Measurements from ENCODE around the gene KCNG2. TPM values are rescaled to one million over a fixed set of nuclear protein-coding genes. Genes with fewer than 3 reads are reported as not detected.
A peak's percentile ranks its signal among the peaks of the same experiment; 100 is the strongest.

KCNG2 gene
- total and polyA plus RNA-seq, 4 donors = 0.03 to 0.23 (median 0.08) TPM; not detected in 1

- H3K27ac ChIP-seq (ENCODE audit: low read depth in 1 of 2, low read length in 2 of 2) = peak overlapping the region in 1 of 2 donors; percentile 6
- H3K9ac ChIP-seq (ENCODE audit: low read depth in 1 of 2, low read length in 2 of 2) = no peak overlapping the region
- peaks cover 0 to 4% (median under 1%) of the 10 kb centered on the region in 4 donors for H3K4me1 ChIP-seq (ENCODE audit: control insufficient read depth in 4 of 4, insufficient read depth in 4 of 4, low read length in 3 of 4)
- 68% methylated on average over 1 of the region's 1 CpG for WGBS
- peaks cover 0 to 1% (median 0%) of the 10 kb centered on the region in 4 donors for H3K9me3 ChIP-seq (ENCODE audit: control insufficient read depth in 4 of 4, low read length in 3 of 4)
- peaks cover 10 to 28% (median 21%) of the 10 kb centered on the region in 4 donors for H3K36me3 ChIP-seq (ENCODE audit: control insufficient read depth in 4 of 4, insufficient read depth in 3 of 4, low read depth in 1 of 4, low read length in 3 of 4)
- DNase-seq (ENCODE audit: low spot score) = no peak
- no peaks in the 10 kb centered on the region for H3K27me3 ChIP-seq (ENCODE audit: control insufficient read depth in 4 of 4, insufficient read depth in 4 of 4, low read length in 3 of 4)
- TF ChIP-seq RAD21 (IDR thresholded peaks at IDR 0.05) (no peak), GABPA (IDR thresholded peaks at IDR 0.05 in 1 of 2, conservative IDR thresholded peaks at IDR 0.05 in 1 of 2) (no peak), CTCF (IDR thresholded peaks at IDR 0.05; ENCODE audit: low read depth, low read length, missing input control) (no peak), MAX (IDR thresholded peaks at IDR 0.05) (no peak), JUND (IDR thresholded peaks at IDR 0.05) (no peak), EGR1 (IDR thresholded peaks at IDR 0.05; ENCODE audit: low read depth in 2 of 2) (no peak), ZBTB33 (IDR thresholded peaks at IDR 0.05) (no peak), REST (IDR thresholded peaks at IDR 0.05) (no peak), HNF4A (conservative IDR thresholded peaks at IDR 0.05) (no peak), YY1 (IDR thresholded peaks at IDR 0.05) (no peak), RXRA (IDR thresholded peaks at IDR 0.05) (no peak), NR2F2 (IDR thresholded peaks at IDR 0.05) (no peak), HNF4G (IDR thresholded peaks at IDR 0.05) (no peak), TAF1 (conservative IDR thresholded peaks at IDR 0.05) (no peak), SP1 (IDR thresholded peaks at IDR 0.05) (no peak), FOXA1 (IDR thresholded peaks at IDR 0.05) (no peak)
- no peak overlapping the region for H3K4me3 ChIP-seq (ENCODE audit: low read depth in 1 of 3, low read length in 3 of 3)
These were observed 108.3 kb downstream of the KCNG2 start for GRCh38 chr18:79905993-79906392.

GRCh38 chr18:79906706-79907105 is 109.0 kb downstream of the KCNG2 start:
- no peak for DNase-seq (ENCODE audit: low spot score)
- no peak for TF ChIP-seq ATF3 (IDR thresholded peaks at IDR 0.05)
- no peak for TF ChIP-seq RXRA (IDR thresholded peaks at IDR 0.05)
- no peak for TF ChIP-seq HNF4G (IDR thresholded peaks at IDR 0.05)
- TF ChIP-seq NR2F2 (IDR thresholded peaks at IDR 0.05) = no peak
- no peak for TF ChIP-seq REST (IDR thresholded peaks at IDR 0.05)
- no peak for TF ChIP-seq FOXA1 (IDR thresholded peaks at IDR 0.05)
- no peak for TF ChIP-seq YY1 (IDR thresholded peaks at IDR 0.05)
- TF ChIP-seq RAD21 (IDR thresholded peaks at IDR 0.05) = no peak
- no peak for TF ChIP-seq CTCF (IDR thresholded peaks at IDR 0.05; ENCODE audit: low read depth, low read length, missing input control)
- over 99% methylated on average over 2 of the region's 2 CpGs for WGBS

More at GRCh38 chr18:79906706-79907105, 109.0 kb downstream of the KCNG2 start:
- Histone ChIP-seq H3K27me3 (ENCODE audit: control insufficient read depth in 4 of 4, insufficient read depth in 4 of 4, low read length in 3 of 4) (no peaks in the 10 kb centered on the region), H3K4me1 (ENCODE audit: control insufficient read depth in 4 of 4, insufficient read depth in 4 of 4, low read length in 3 of 4) (peaks cover 0 to 8% (median 4%) of the 10 kb centered on the region in 4 donors), H3K9ac (ENCODE audit: low read depth in 1 of 2, low read length in 2 of 2) (no peak overlapping the region), H3K36me3 (ENCODE audit: control insufficient read depth in 4 of 4, insufficient read depth in 3 of 4, low read depth in 1 of 4, low read length in 3 of 4) (peaks cover 10 to 28% (median 21%) of the 10 kb centered on the region in 4 donors), H3K4me3 (ENCODE audit: low read depth in 1 of 3, low read length in 3 of 3) (no peak overlapping the region), H3K27ac (ENCODE audit: low read depth in 1 of 2, low read length in 2 of 2) (no peak overlapping the region), H3K9me3 (ENCODE audit: control insufficient read depth in 4 of 4, low read length in 3 of 4) (peaks cover 0 to 1% (median 0%) of the 10 kb centered on the region in 4 donors)

Data from liver (tissue), 9 donors.